ENCODE measurements around the gene SRGAP1.

DNA sequence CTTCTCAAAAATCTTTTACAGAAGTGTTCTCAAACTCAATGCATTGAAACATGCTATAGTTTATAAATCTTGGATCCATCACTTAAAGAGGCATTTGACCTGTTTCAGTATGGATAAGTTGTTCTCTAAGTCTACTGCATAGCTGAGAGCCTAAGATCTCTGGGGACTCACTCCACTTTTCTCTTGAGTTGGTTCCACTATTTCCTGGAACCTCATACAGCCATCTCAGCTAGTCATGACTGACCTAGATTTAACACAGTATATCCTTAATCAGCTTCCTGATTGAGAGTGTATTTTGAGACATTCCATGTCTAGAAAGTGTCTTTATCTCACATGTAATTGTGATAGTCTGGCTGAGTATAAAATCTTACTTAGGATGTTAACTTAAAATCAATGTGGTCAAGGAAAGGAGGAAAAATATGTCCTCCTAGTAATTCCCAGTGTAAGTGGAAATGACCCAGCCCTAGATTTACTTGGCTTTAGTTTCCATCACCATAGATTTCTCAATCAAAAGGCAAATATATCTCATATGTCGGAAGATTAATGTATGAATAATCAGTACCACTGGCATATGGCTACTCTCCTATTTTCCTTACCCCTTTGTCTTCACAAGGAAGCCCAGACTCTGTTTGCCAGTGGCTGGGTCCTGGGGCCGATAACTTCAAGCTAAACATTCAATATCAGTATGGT is 315.7 kb downstream of the SRGAP1 start:
- TF ChIP-seq, protein P1, sequence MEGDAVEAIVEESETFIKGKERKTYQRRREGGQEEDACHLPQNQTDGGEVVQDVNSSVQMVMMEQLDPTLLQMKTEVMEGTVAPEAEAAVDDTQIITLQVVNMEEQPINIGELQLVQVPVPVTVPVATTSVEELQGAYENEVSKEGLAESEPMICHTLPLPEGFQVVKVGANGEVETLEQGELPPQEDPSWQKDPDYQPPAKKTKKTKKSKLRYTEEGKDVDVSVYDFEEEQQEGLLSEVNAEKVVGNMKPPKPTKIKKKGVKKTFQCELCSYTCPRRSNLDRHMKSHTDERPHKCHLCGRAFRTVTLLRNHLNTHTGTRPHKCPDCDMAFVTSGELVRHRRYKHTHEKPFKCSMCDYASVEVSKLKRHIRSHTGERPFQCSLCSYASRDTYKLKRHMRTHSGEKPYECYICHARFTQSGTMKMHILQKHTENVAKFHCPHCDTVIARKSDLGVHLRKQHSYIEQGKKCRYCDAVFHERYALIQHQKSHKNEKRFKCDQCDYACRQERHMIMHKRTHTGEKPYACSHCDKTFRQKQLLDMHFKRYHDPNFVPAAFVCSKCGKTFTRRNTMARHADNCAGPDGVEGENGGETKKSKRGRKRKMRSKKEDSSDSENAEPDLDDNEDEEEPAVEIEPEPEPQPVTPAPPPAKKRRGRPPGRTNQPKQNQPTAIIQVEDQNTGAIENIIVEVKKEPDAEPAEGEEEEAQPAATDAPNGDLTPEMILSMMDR (IDR thresholded peaks at IDR 0.05; ENCODE audit: control extremely low read depth in 1 of 3, insufficient read depth in 1 of 3, low read depth in 1 of 3, low read length in 3 of 3) = no peak
- TF ChIP-seq POLR2A (IDR thresholded peaks at IDR 0.05; ENCODE audit: control extremely low read depth in 1 of 2, low read depth in 2 of 2, low read length in 2 of 2) = no peak
- TF ChIP-seq SP2 (IDR thresholded peaks at IDR 0.05; ENCODE audit: low read length) = no peak
- TF ChIP-seq EZH2 (IDR thresholded peaks at IDR 0.05; ENCODE audit: low read depth, low read length, severe bottlenecking) = no peak
- no peak for TF ChIP-seq RAD21 (IDR thresholded peaks at IDR 0.05 in 1 of 2, conservative IDR thresholded peaks at IDR 0.05 in 1 of 2; ENCODE audit: low read depth in 2 of 2, low read length in 2 of 2)
- no peak for TF ChIP-seq JUN (IDR thresholded peaks at IDR 0.05; ENCODE audit: low read depth, low read length)
- no peak for TF ChIP-seq SP1 (IDR thresholded peaks at IDR 0.05; ENCODE audit: low read depth, low read length)
- TF ChIP-seq TEAD4 (IDR thresholded peaks at IDR 0.05; ENCODE audit: low read depth, low read length) = no peak
- TF ChIP-seq CEBPB (IDR thresholded peaks at IDR 0.05; ENCODE audit: low read depth, low read length) = no peak
- TF ChIP-seq SUZ12 (IDR thresholded peaks at IDR 0.05; ENCODE audit: low read length) = no peak
- TF ChIP-seq, protein P2, sequence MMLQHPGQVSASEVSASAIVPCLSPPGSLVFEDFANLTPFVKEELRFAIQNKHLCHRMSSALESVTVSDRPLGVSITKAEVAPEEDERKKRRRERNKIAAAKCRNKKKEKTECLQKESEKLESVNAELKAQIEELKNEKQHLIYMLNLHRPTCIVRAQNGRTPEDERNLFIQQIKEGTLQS (IDR thresholded peaks at IDR 0.05; ENCODE audit: insufficient read depth, low read depth, low read length) = no peak
- no peak for TF ChIP-seq TBP (IDR thresholded peaks at IDR 0.05; ENCODE audit: low read depth, low read length)
- TF ChIP-seq HDAC2 (IDR thresholded peaks at IDR 0.05; ENCODE audit: borderline replicate concordance in 1 of 2, low read depth in 2 of 2, low read length in 2 of 2) = no peak
